Measurements from ENCODE around the gene BAZ2B. TPM values are rescaled to one million over a fixed set of nuclear protein-coding genes. Genes with fewer than 3 reads are reported as not detected.

Gene BAZ2B
- total and polyA plus RNA-seq, 8 donors: 60.0 to 142 (median 101) TPM

DNA sequence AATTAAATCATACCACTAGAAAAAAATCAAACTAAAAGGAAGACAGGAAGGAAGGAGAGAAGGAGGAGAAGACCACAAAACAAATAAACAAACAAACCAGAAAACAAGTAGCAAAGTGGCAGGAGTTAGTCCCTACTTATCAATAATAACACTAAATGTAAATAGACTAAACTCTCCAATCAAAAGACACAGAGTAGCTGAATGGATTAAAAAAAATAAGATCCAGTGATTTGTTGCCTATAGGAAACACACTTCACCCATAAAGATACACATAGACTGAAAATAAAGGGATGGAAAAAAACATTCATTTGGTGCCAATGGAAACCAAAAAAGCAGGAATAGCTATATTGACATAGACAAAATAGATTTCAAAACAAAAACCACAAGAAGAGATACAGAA lies 23.4 kb upstream of the BAZ2B start:
- H3K27me3 ChIP-seq: no peaks in the 10 kb centered on the region
- H3K27ac ChIP-seq: no peak overlapping the region
- ATAC-seq (no peak), DNase-seq (no peak)
- H3K4me1 ChIP-seq: peaks cover 0 to 12% of the 10 kb centered on the region in 2 donors
- no peak overlapping the region for H3K4me3 ChIP-seq
- TF ChIP-seq CTCF (IDR thresholded peaks at IDR 0.05): no peak
- H3K9me3 ChIP-seq: peaks cover 0 to 5% of the 10 kb centered on the region in 2 donors
- H3K36me3 ChIP-seq: no peaks in the 10 kb centered on the region
- intact Hi-C loops (cut with DNase I): no loop called here

- no peaks in the 10 kb centered on the region for H3K27me3 ChIP-seq
- TF ChIP-seq CTCF (IDR thresholded peaks at IDR 0.05): no peak
- DNase-seq (no peak), ATAC-seq (no peak)
- no peak overlapping the region for H3K4me3 ChIP-seq
- no peak overlapping the region for H3K27ac ChIP-seq
- peaks cover 0 to 12% of the 10 kb centered on the region in 2 donors for H3K4me1 ChIP-seq
- no peaks in the 10 kb centered on the region for H3K36me3 ChIP-seq
- intact Hi-C loops (cut with DNase I): no loop called here
- peaks cover 0 to 5% of the 10 kb centered on the region in 2 donors for H3K9me3 ChIP-seq
Measured at GRCh38 chr2:159639071-159639470, 22.7 kb upstream of the BAZ2B start.

DNA sequence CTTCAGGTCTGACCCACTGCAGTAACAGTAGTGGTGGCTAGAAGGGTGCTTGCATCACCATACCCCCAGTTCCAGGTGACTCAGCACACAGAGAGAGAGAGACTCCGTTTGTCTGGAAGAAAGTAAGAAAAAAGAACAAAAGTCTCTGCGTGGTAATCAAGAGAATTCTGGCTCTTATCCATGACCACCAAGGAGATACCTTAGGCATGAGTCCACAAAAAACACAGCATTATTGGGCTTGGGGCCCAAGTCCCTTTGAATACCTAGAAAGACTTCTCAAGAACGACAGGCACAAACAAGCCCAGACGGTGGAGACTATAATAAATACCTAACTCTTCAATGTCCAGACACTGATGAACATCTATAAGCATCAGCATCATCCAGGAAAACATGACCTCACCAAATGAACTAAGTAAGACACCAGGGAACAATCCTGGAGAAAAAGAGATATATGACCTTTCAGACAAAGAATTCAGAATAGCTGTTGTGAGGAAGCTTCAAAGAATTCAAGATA lies 21.7 kb upstream of the BAZ2B start:
- TF ChIP-seq CTCF (IDR thresholded peaks at IDR 0.05): no peak
- no peak overlapping the region for H3K4me3 ChIP-seq
- H3K27ac ChIP-seq: no peak overlapping the region
- H3K36me3 ChIP-seq: no peaks in the 10 kb centered on the region
- DNase-seq (no peak), ATAC-seq (no peak)
- peaks cover 0 to 12% of the 10 kb centered on the region in 2 donors for H3K4me1 ChIP-seq
- intact Hi-C loops (cut with DNase I): no loop called here
- H3K27me3 ChIP-seq: no peaks in the 10 kb centered on the region
- peaks cover 0 to 5% of the 10 kb centered on the region in 2 donors for H3K9me3 ChIP-seq

DNA sequence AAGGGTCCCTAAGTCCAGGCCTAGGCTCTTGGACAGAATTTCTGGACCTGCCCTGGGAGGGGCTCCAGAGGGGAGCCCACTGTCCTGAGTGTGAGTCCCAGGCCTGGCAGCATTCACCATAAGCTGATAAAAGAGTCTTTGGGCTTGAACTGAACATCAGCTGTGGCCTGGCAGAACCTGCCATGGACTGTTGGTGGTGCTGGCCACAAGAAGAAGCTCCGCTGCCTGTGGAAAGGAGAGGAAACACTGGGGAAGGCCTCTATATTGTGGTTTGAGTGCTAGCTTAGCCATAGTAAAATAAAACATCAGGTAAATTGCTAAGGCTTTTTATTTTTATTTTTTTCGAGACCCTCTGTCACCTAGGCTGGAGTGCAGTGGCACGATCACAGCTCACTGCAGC lies 20.9 kb upstream of the BAZ2B start:
- H3K36me3 ChIP-seq: no peaks in the 10 kb centered on the region
- intact Hi-C loops (cut with DNase I): no loop called here
- no peaks in the 10 kb centered on the region for H3K27me3 ChIP-seq
- no peak for TF ChIP-seq CTCF (IDR thresholded peaks at IDR 0.05)
- peaks cover 0 to 12% of the 10 kb centered on the region in 2 donors for H3K4me1 ChIP-seq
- DNase-seq: no peak
- H3K27ac ChIP-seq: no peak overlapping the region
- H3K4me3 ChIP-seq: no peak overlapping the region
- peaks cover 0 to 5% of the 10 kb centered on the region in 2 donors for H3K9me3 ChIP-seq
- peak; percentile 19 for ATAC-seq

- Histone ChIP-seq H3K27ac (peak overlapping the region in 1 of 2 donors; percentile 28), H3K4me1 (peaks cover 0 to 12% of the 10 kb centered on the region in 2 donors), H3K4me3 (no peak overlapping the region), H3K36me3 (no peaks in the 10 kb centered on the region), H3K9me3 (peaks cover 0 to 5% of the 10 kb centered on the region in 2 donors), H3K27me3 (no peaks in the 10 kb centered on the region)
- ATAC-seq (peak; percentile 41), DNase-seq (no peak)
- no peak for TF ChIP-seq CTCF (IDR thresholded peaks at IDR 0.05)
- intact Hi-C loops (cut with DNase I): no loop called here
Measured at GRCh38 chr2:159635006-159635789, 18.9 kb upstream of the BAZ2B start.

All from left lung (tissue), 10 donors.